ENCODE measurements around the gene SH3GL3.
A peak's percentile ranks its signal among the peaks of the same experiment; 100 is the strongest.

Gene SH3GL3, protein sequence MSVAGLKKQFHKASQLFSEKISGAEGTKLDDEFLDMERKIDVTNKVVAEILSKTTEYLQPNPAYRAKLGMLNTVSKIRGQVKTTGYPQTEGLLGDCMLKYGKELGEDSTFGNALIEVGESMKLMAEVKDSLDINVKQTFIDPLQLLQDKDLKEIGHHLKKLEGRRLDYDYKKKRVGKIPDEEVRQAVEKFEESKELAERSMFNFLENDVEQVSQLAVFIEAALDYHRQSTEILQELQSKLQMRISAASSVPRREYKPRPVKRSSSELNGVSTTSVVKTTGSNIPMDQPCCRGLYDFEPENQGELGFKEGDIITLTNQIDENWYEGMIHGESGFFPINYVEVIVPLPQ

DNA sequence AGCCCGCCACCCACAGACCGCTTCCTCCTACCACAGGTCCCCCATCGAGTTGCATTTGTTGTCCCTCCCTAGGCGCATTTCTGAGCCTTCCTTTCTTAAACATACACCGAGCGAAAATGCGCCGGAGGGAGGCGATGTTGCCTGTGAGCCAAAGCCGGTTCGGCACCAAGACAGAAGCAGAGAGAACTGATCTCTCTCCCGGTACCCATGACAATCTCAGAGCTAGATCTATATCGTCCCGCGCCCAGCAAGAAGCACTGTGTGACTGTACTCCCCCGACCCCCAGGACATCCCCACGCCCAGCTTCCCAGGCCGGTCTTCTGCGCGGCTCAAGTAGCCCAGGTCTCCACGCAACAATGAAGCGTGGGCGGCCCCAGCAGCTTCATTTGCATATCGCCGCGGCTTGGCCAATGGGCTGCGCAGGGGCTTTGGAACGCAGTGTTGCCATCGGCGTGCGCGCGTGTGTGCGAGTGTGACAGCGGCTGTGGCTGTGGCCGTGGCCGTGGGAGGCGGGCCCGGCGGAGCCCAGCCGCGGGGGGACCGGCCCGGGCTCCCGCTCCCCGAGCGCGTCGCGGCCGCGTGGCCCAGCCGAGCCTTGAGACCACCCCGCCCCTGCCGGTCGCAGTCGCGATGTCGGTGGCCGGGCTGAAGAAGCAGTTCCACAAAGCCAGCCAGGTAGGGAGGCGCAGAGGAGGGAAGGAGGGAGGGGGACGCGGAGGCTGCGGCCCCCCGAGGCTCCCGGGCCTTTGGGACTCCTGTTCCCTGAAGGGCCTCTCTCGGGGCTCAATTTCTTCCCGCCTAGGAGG lies at the start of gene SH3GL3:
Gene SH3GL3 (plus strand): TSS at position 438 of the 806 bp plus-strand sequence. CDS start 193 bp downstream, at position 631.
- DNase-seq (ENCODE audit: low spot score), result peak; percentile 41

DNA sequence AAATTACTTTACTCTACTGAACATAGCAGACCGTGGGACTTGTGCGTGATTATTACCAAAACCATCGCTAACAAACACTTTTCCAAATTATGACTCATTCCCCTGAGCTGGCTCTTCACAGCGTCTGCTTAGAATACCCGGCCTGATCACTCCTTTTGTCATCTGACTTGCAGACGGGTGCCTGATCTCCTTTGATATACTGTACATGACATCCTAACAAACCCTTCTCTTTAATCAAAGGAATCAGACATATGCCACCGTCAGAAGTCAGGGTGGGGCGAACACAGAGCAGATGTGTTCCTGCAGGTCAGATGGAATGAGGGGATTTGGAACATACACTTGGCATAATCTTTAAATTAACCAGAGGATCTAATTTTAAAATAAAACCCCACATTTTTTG lies 48.5 kb upstream of the SH3GL3 start:
- no peak for FAIRE-seq
- peak; percentile 25 for DNase-seq (ENCODE audit: low spot score)

More for the DNA sequence above, at the start of gene SH3GL3:
- FAIRE-seq, result no peak

DNA sequence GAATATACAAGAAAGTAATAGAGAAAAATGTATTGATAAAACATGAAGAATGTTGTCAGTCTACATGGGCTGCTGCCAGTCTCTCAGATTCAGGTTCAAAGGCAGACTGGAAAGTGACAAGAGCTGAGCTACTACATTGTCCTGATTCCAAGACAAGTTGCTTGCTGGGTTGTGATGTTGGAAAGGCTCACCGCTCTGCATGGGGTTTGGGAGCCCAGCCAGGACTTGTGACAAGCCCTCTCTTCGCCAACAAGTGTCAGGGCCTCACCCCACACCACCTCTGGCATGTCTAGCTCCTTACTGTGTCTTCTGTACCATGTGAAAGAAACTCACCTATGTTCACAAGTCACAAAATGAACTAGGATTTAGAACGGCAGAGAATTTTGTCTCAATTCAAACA lies 43.0 kb upstream of the SH3GL3 start:
- DNase-seq (ENCODE audit: low spot score), result no peak
- FAIRE-seq, result no peak

DNA sequence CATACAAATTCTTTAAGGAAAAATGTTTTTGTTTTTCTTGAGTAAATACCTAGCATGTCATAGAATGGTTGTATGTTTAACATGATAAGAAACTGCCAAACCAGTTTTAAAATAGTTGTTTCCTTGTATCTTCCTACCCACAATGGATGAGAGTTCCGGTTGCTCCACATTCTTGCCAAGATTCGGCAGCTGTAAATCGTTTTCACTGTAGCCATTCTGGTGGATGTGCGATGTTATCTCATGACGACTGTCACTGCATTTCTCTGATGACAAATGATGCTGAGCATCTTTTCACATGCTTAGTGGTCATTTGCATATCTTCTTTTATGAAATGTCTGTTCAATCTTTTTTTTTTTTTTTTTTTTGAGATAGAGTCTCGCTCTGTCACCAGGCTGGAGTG lies 36.6 kb upstream of the SH3GL3 start:
- DNase-seq (ENCODE audit: low spot score) (no peak), FAIRE-seq (no peak)

DNA sequence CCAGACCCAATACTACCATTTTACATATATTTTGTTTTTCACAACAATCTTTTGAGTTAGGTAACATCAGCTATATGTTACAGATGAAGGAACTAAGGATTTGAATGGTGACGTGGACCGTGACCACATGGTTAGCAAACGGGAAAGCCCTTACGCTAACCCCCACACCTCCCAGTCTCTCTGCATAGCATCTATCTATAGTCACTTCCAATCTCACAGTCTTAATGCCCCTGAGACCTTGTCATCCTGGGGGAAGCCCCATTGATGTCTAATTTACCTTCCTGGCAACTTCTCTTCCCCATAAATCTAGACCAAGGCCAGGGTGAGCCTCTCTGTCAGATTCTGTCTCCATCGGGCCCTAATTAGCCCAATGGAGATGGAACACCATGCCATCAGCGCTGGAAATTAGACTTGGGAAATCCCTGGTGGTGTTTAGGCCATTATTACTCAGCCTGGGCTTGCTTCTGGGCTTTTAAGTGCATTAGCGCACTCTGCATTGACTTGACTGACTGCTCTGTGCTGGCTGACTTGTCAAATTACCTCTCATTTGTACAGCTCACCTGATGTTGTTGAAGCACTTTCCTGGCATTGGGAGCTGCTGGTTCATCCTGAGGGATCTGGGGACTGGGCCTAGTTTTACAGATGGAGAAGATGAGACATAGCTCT lies 34.0 kb upstream of the SH3GL3 start:
- no peak for FAIRE-seq

DNA sequence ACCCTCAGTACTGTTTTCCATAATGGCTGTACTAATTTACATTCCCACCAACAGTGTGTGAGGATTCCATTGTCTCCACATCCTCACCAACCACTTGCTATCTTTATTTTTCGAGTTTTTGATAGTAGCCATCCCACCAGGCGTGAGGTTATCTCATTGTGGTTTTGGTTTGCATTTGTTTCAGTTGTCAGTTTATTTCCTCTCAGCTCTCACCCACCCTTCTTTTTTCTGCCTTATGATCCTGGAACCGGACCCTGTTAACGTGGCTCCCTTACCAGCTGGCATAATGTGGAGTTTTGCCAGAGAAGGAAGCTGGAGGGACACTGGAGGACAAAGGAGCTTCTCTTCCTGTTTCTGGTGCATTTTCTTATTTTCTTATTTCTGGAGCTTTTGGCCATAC lies 25.1 kb upstream of the SH3GL3 start:
- FAIRE-seq (no peak), DNase-seq (ENCODE audit: low spot score) (no peak)

More for the DNA sequence above, 34.0 kb upstream of the SH3GL3 start:
- no peak for DNase-seq (ENCODE audit: low spot score)

DNA sequence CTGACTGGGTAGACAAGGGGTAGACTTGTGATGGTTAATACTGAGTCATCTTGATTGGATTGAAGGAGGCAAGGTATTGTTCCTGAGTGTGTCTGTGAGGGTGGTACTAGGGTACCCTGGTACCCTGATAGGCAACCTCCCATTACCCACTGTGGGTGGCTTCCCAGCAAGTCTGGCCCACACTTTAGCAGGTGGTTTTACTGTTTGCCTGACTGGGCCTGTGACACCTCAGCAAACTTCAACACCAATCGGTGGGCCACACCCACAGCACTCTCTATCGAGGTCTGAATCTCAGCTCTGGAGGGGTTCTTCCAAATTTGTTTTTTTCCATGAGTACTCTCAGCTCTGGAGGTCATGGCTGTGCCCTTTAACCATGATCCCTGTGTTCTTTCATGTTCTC lies 24.6 kb upstream of the SH3GL3 start:
- DNase-seq (ENCODE audit: low spot score), result no peak
- no peak for FAIRE-seq

DNA sequence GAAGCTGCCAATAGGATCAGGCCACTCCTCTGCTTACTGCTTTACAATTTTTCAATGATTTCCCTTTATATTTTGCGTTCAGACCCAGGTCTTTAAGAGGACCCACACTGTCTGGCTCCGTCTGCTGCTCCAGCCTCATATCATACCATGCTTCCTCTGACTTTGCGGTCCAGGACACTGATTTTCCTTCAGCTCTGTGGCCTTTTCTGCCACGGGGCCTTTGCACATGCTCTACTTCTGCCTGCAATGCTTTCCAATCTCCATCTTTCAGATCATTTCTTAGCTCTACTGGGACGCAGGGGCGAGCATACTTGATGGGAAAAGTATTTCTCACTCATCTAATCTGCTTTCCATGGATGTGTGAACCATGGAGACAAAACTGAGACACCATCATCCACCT lies 23.0 kb upstream of the SH3GL3 start:
- DNase-seq (ENCODE audit: low spot score), result no peak
- FAIRE-seq, result no peak

DNA sequence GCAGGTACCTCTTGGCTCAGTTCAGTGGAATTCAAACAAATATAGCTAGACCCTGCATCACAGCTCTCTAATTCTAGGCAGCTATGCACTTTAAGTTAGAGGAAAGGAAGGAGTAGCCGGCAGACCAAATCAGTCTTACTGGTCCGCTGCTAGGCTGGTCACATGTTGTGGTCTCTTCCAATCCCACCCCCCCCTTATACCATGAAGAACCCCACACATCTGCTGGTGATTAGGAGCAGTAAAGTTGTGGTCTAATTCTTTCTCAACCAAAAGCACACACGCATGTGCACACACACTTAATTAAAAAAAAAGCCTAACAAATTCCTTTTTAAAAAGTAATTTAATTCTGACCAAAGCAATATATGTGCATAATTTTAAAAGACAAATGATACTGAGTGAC lies 16.7 kb upstream of the SH3GL3 start:
- FAIRE-seq (no peak), DNase-seq (ENCODE audit: low spot score) (no peak)

DNA sequence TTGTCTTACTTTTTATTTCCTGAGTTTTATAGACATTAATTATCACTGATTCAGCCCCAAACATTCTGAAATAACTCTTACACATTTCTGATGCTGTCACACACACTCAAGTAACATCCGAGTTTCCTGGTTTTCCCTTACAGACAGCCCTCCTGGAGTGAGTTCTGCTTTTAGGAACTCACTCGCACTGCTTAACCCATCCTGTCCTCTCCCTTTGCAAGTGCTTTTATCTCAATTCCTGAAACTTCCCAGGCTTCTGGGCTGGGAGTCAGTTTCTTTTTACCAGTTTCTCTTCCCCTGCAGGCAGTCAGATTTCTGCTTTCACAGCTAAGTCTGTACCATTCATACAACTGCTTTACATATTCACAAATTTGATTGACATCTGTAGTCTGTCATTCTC lies 15.6 kb upstream of the SH3GL3 start:
- FAIRE-seq (no peak), DNase-seq (ENCODE audit: low spot score) (no peak)

DNA sequence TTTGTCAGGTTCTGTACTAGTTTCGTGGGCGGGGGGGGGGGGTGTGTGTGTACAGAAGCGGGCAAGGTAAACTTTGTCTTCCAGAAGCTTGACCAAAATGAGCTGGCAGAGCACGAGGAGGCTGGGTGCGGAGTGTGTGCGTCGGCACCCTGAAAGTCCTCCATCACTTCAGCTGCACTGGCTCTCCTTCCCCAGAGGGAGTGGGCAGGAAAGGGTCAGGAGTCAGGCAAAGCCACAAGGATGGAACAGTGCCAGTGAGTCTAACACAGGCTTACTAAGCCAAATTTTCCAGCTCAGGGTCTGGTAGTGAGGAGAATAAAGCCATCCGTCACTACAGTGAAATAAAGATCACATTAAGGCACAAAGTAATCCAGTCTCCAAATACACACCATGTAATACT lies 11.9 kb upstream of the SH3GL3 start:
- DNase-seq (ENCODE audit: low spot score) (peak; percentile 43), FAIRE-seq (no peak)

DNA sequence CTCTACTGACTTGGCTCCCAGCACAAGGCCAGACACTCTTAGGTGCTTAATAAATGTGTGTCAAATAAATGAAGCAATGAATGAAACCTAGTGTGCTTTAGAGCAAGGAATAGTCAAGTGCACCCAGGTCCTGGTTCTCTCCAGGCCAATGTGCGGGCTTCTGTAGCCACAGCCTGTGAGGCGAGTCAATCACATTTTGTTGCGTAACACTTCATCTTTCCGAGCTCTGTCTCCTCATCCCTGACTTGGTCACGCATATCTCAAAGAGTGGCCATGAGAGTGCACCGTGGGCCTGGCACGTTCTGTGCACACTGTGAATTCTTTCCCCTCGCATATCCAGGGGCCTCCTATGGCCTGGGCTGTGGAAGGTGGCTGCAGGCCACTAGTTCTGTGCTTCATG lies 11.4 kb upstream of the SH3GL3 start:
- DNase-seq (ENCODE audit: low spot score), result no peak
- FAIRE-seq, result no peak

DNA sequence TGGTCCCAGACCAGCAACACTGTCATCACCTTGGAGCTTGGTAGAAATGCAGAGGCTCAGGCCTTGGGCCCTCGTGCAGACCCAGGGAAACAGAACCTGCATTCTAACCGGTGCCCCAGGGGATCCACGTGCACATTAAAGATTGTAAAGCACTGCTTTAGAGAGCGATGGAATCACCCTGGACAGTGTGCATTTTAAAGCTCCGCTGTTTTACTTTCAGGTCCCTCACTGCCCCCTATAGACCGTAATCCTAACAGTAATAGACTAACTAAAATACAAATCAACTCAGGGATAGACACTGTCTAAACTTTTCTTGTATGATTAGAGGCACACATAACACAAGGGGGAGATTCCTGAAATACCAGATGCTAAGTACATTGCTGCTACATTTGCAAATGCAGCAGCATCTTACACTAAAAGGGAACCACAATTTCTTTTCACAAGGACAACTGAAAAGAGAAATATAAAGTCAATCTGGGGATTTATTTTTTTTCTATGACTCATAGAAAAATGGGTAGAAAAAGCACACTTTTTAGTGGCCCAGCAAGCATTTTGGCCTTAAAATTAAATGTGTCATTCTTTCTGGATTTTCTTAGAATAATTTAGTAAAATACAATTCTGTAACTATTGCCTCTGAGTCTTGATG lies 10.5 kb upstream of the SH3GL3 start:
- DNase-seq (ENCODE audit: low spot score) (peak; percentile 38), FAIRE-seq (no peak)

DNA sequence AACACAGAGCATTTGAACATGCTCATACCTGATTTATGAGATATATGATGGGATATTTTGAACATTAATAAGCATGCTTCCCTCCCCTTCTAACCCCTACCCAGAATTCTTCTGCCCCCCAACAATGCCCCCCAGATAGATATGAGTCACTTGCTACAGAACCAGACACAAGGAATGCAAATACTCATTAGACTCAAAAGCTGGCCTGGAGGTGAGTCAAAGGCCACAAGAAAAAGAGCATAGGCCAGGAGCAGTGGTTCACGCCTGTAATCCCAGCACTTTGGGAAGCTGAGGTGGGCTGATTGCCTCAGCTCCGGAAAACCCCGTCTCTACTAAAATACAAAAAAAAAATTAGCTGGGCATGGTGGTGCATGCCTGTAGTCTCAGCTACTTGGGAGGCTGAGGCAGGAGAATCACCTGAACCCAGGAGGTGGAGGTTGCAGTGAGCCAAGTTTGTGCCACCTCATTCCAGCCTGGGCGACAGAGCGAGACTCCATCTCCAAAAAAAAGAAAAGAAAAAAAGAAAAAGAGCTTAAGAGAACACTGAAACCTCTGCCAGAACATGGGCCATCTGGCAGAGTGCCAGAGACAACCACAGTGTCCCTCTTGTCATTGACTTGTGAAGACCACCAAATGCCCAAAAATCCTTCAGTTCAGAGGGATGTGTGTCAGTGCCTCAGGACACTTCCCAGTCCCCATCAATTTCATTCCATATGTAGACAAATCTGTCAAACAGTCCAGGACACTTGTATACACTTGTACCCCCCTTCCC lies 3.9 kb upstream of the SH3GL3 start:
- FAIRE-seq, result peak; percentile 17
- DNase-seq (ENCODE audit: low spot score), result peak; percentile 70

DNA sequence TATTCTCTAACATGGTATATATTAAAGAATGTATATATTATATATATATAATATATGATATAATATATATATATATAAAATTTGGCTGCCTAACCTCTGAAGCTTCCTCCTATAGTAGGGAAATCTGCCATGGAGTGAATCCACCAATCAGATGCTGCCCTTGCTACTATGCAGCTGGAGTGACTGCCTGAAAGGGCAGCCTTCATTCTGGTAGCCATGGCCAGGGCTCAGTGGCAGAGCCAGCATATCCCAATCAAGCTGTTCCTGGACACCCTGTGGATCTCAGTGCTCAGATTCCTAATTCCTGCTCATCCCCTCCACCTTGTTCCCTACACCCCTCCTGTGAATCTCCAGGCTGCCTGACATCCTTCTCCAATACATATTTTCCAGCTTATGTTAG lies 2.2 kb upstream of the SH3GL3 start:
- FAIRE-seq (no peak), DNase-seq (ENCODE audit: low spot score) (no peak)

DNA sequence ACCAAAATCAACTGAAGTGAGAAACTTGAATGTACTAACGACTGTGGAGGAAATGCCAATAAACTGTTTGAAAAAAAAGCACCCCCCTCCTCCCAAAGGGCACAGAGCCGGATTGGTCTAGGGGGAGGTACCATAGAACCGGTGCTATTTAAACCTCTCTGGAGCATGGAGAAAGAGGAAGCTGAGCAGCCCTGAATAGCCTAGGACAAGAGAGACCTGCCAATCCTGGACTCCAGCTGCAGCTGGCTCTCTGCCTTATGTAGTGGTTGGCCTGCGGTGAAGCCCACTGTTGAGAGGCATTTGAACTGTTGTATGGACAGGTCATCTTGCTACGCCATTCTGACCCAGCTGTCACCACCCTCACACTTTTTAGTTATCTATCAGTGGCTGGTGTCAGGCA lies 1.5 kb upstream of the SH3GL3 start:
- FAIRE-seq, result no peak
- no peak for DNase-seq (ENCODE audit: low spot score)

DNA sequence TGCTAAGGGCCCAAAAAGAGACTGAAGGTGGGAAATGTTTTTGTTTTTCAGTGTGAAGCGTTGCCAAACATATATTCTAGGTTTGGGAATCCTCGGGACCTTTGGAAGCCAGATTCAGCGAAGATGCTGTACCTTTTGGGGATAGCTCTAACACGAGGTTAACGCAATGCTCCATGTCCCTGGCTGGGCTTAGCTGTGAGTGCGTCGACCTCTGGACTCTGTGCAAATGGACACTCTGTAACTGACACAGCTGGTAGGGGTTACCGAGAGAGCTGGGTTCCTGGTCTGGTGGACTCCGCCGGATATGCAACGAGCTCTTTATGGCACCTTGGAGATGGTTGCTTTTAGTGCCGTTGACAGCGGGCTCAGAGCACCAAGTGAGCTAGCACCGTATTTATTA lies 724 bp upstream of the SH3GL3 start:
- DNase-seq (ENCODE audit: low spot score) (no peak), FAIRE-seq (no peak)

DNA sequence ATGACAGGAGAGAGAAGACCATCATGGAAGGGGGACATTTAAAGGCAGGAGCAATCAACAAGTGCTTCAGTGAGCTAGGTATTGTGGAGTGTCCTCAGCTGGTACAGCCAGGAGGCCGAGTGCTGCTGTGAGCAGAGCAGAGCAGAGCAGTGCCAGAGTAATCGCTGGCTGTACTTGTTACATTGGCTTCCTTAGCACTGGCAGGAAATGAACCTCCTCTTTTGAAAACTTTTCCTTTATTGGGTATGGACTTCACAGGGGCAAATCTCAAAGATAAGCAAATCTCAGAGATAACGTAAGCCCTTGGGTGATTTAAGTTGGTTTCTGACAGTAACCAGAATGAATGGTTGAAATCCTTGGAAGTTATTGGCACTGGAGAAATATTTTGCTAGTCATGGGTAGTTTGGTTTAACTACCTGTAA lies 2.1 kb downstream of the SH3GL3 start:
- FAIRE-seq (no peak), DNase-seq (ENCODE audit: low spot score) (no peak)

DNA sequence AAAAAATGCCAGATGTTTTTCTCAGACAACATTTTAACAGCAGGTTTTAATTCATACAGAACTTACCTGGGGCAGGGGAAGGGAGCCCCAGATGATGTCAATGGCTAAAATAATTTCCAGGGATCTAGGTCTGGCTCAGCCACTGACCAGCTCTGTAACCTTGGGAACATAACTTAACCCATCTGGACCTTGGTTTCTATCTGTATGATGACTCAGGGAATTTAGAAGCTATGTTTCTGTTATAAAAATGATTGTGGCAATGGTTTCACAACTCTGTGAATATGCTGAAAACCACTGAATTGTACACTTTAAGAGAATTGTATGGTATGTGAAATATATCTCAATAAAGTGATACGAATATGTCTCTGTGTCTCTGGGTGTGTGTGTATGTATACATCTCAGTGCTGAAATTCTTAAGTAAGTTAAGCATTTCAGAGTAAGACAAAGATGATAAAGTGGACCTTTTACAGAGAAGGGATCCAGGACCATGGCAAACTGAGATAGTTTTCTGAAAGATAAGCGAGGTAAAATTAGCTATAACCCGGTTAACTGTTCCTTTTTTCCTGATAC lies 2.9 kb downstream of the SH3GL3 start:
- peak; percentile 30 for DNase-seq (ENCODE audit: low spot score)
- FAIRE-seq, result no peak

DNA sequence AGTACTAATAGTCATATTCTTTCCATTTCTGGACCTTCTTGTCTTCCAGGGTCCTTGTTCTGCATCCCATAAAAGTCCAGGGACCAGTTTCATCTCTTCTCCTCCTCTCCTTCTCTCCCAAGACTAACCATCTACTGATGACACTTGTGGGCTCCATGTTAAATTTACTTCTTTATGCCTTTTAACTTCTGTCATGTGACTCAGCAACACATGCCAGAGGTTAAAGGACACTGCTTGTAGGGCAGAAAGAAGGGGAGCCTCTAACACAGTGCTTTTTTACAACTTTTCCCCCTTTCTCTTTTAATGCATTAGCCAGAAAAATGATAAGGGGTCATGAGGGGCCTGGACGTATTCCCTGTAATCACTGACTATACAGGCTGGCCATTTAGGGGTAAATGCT lies 10.0 kb downstream of the SH3GL3 start:
- DNase-seq (ENCODE audit: low spot score) (no peak), FAIRE-seq (no peak)

DNA sequence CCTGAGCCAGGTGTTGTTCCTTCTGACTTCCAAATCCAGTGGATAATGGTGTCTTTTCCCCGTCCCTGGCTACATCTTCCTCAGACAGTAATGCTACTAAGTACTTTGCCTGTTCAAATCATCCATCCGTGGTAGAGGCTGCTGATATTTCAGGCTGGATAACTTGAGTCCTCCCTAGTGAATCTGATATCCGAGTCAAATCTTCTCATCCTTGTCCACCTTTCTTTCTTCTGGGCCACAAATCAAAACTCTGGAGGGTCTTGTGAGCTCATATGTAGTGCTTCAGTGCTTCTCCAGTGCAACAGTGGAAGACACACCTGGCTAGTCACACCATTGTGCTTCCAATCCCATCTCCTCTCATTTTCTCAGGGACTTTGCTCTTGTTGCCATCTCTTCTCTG lies 11.2 kb downstream of the SH3GL3 start:
- FAIRE-seq, result no peak

More for the DNA sequence above, 11.2 kb downstream of the SH3GL3 start:
- DNase-seq (ENCODE audit: low spot score), result no peak
